Measurements from ENCODE around the gene SPRED2. TPM values are rescaled to one million over a fixed set of nuclear protein-coding genes. Genes with fewer than 3 reads are reported as not detected.

SPRED2 gene
- total and polyA plus RNA-seq, 2 of the 8 experiments (the other 6 are each of a cell fraction or from before 2014, with no cell fraction given) = 15.3 to 22.5 TPM

- H3K56ac ChIP-seq (replicated peaks; ENCODE audit: insufficient read length, low read depth, low read length) = no peak overlapping the region
- H3K27me3 ChIP-seq (replicated peaks in 1 of 4; ENCODE audit: control insufficient read depth in 3 of 4, extremely low read depth in 1 of 4, insufficient read depth in 3 of 4, low read length in 3 of 4) = no peaks in the 10 kb centered on the region
- no peaks in the 10 kb centered on the region for H3K9me3 ChIP-seq (ENCODE audit: insufficient read depth in 2 of 2, low read depth in 1 of 2, low read length in 1 of 2)
- FAIRE-seq (no peak), DNase-seq (ENCODE audit: low read depth in 1 of 2, low spot score in 2 of 2) (no peak)
- no peak overlapping the region for H2AK5ac ChIP-seq (ENCODE audit: low read depth, low read length)
- H3K79me2 ChIP-seq (ENCODE audit: control insufficient read depth in 1 of 2, insufficient read depth in 2 of 2, low read length in 2 of 2) = no peaks in the 10 kb centered on the region; a peak in 1 of 4 replicates
- H3K9ac ChIP-seq (replicated peaks in 1 of 4; ENCODE audit: extremely low read depth in 1 of 4, low read depth in 3 of 4, low read length in 3 of 4) = no peak overlapping the region
- no peak overlapping the region for H3K14ac ChIP-seq (ENCODE audit: insufficient read length)
- ChIA-PET POLR2A (ENCODE audit: partially characterized antibody) (interaction anchor here (0.7 to 1.1 kb wide), 2 partner anchors 12 to 143 kb away, joined by 3 read pairs; no protein-coding TSS in a partner anchor), CTCF (ENCODE audit: partially characterized antibody) (interaction anchor here (0.5 to 7.8 kb wide), 3 partner anchors 12 to 207 kb away, joined by 3 to 42 read pairs (median 3); no protein-coding TSS in a partner anchor)
- no peak overlapping the region for H3K18ac ChIP-seq (ENCODE audit: extremely low read depth, low read length)
- H3K4me3 ChIP-seq (ENCODE audit: extremely low read depth in 1 of 4, insufficient read depth in 2 of 4, low read depth in 3 of 4, low read length in 4 of 4) = no peak overlapping the region
- WGBS, 2 experiments (ENCODE audit: extremely low coverage in 1 of 2, insufficient coverage in 1 of 2, insufficient read length in 1 of 2, insufficient replicate concordance in 2 of 2, low coverage in 1 of 2, low lambda C conversion rate in 2 of 2, missing lambda C conversion rate in 1 of 2) = 89% methylated on average over 5 of the region's 5 CpGs; no CpG with 5 or more reads in 1 of the 2 experiments
- H3K27ac ChIP-seq (ENCODE audit: low read depth, low read length) = no peak overlapping the region
- H3K23ac ChIP-seq (ENCODE audit: insufficient read length) = no peak overlapping the region
- no peak overlapping the region for H2BK12ac ChIP-seq (ENCODE audit: low read depth, low read length)
- H4K5ac ChIP-seq (ENCODE audit: insufficient read length, low read depth, low read length) = no peak overlapping the region
- H2BK5ac ChIP-seq (ENCODE audit: low read depth, low read length) = no peak overlapping the region
- no peak overlapping the region for H3K4ac ChIP-seq (replicated peaks; ENCODE audit: insufficient read length, low read depth, low read length)
- no peak overlapping the region for H2BK20ac ChIP-seq (ENCODE audit: low read length)
- H3K4me2 ChIP-seq (ENCODE audit: insufficient read depth in 1 of 2, low read depth in 2 of 2, low read length in 2 of 2) = no peak overlapping the region
- H4K8ac ChIP-seq (ENCODE audit: extremely low read depth, insufficient read depth, low read length) = no peak overlapping the region
- peaks cover 1 to 7% of the 10 kb centered on the region in 2 experiments for H4K20me1 ChIP-seq (replicated peaks in 1 of 2; ENCODE audit: control insufficient read depth in 1 of 2, insufficient read depth in 2 of 2, low read length in 2 of 2)
- no peak overlapping the region for H2BK15ac ChIP-seq (ENCODE audit: low read length)
- TF ChIP-seq POU5F1 (IDR thresholded peaks at IDR 0.05; ENCODE audit: low read depth, low read length) (no peak), ATF2 (IDR thresholded peaks at IDR 0.05; ENCODE audit: low read length) (no peak)
- no peak overlapping the region for H2AFZ ChIP-seq (ENCODE audit: low read length)
- H4K91ac ChIP-seq (replicated peaks; ENCODE audit: insufficient read length, low read length) = no peak overlapping the region
- no peaks in the 10 kb centered on the region for H3K23me2 ChIP-seq (ENCODE audit: low read depth, low read length)
- peaks cover 10% of the 10 kb centered on the region for H3K79me1 ChIP-seq (ENCODE audit: low read depth, low read length)
- peaks cover 0 to 6% (median 2%) of the 10 kb centered on the region in 4 experiments; a peak in 4 of 7 replicates for H3K4me1 ChIP-seq (replicated peaks in 1 of 4; ENCODE audit: control insufficient read depth in 3 of 4, insufficient read depth in 4 of 4, low read length in 3 of 4)
- H2BK120ac ChIP-seq (replicated peaks; ENCODE audit: low read depth, low read length) = no peak overlapping the region
- H3K36me3 ChIP-seq (ENCODE audit: control insufficient read depth in 2 of 4, insufficient read depth in 4 of 4, low read length in 3 of 4) = no peaks in the 10 kb centered on the region
Measured at GRCh38 chr2:65370387-65371073, 61.9 kb downstream of the SPRED2 start.

Data from H1 (cell line).